IPS DF 19.7 (cell line): ENCODE measurements around the gene TSC22D1.

Source experiments
- DNase-seq: peaks from one replicate; pipeline ENCODE4 v3.0.0-alpha.2; 2013; ENCODE audit warnings: low read depth, low spot score

The TSC22D1 gene

DNA sequence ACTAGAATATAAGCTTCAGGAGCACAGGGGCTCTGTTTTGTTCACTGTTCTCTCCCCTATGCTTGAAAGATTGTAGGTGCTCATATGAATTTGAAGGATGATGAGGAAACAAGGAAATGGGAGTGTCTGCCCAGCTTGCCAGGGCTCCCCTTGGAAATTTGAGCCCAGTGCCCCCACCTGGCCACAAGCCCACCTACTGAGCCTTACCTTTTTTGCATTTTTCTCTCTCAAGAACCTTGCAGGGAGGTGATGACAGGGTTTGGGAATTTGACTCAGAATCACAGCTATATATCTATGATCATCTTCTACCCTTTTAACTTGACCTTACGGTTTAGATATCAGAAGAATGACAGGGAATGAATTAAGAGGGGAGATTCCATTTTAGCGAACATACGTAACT is 168.8 kb downstream of the TSC22D1 start:
- no peak for DNase-seq

DNA sequence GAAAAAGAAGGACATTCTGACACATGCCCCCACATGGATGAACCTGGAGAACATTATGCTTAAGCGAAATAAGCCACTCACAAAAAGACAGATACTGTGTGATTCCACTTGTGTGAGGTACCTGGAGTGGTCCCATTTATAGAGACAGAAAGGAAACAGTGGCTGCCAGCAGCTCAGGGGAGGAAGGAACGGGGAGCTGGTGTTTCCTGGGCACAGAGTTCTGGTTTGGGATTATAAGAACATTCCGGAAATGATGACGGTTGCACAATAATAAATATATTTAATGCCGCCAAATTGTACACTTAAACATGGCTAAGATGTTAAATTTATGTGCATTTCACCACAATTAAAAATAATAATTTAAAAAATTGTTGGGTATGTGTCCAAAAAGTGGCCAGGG is 169.5 kb downstream of the TSC22D1 start:
- no peak for DNase-seq

DNA sequence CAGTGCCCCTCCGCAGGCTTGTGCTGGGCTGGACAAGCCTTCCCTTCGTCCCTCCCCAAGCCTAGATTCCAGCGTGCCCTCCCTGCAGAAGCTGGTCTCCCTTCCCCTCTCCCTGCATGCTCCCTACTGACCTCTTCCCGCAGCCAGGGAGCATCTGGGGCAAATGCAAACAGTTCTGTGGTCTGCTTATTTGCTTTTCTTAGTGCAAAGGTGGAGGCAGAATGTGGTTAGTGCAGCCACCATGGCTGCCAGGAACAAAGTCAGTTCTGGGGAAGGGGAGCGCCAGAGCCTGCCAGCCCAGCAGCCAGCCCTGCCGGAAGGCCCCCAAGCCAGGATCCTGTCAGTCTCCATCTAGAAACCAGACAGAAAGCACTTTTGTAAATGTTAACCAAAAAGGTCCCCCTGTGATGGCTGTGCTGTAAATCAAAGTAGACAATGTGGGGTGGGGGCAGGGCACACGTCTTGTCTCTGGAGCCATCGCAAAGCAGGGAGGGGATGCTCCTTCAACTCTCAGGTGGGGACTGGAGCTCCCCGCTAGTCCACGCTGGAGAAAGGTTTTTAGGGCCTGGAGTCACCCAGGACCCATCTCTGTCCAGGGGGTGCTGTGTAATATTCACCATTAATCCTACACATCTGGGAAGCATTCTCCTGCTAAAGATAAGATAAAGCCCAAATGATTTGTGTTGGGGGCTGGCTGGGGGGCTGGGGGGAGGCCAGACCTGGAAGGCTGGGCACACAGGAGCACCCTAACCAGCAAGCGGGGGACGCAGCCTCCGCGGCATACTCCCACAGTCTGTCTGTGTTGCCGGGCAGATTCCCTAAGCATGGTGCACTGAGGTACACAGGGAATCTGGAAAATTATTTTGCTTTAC is 171.6 kb downstream of the TSC22D1 start:
- DNase-seq: no peak

DNA sequence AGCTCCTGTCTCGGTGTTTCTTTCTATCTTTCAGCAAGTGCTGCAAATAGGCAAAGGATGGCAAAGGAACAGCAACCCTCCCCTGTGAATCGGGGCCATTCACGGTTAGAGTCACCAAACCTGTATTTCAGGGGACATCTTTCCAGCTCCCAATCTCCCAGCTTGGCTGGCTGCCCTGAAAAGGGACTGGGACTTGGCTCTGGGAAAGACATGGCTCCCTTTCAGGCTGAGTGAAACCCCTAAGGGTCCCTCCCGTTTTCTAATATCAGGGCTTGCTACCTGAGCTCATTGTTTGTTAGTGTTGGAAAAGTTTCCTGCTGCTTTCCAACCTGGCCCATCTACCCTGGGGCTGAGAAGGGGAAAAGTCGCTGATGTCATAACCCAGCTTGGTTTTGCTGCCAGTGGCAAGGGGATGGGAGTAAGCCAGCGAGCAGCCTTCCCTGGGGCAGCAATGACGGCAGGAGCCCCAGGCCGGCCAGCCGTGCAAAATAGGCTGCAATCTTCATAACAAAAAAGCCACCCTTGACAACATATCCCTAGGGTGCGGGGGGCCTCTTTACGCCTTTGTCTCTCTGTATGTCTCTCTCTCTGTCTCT is 172.6 kb downstream of the TSC22D1 start:
- DNase-seq: no peak

DNA sequence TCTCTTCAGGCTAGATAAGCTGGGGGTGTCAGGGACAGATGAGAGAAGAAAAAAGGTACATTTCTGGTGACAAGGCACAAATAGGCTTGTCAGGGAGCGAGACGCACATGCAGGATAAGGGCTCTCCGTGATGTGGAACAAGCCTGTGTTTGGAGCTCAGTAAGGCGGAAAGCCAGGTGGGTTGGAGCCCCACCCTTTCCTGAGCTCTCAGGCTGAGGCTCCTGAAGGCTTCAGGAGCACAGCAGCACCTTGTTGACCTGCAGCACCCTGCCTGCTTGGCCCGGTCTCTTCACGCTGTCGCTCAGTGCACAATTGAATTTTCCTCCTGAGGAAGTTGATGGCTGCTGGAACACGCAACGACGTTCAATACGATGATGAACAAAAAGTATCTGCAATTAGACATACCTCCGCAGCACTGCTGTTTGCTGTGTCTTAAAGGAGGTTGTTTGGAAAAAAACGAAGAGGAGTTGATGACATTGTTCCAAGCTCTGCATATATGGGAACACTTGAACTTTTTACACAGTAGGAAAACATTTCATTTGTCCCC is 173.2 kb downstream of the TSC22D1 start:
- DNase-seq: no peak

DNA sequence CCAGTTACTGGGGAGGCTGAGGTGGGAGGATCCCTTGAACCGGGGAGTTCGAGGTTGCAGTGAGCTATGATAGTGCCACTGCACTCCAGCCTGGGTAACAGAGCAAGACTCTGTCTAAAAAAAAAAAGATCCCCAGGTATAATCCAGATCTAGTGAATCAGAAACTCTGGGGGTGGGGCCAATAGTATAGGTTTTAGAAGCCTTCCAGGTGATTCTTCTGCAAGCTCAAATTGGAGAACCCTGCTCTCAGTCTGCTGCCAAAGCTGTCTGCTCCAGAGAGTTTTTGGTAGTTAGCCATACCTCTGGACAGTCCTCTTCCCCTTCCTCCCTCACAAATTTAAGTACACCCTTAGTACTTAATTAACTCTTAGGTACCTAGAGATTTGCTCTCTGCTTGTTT is 174.6 kb downstream of the TSC22D1 start:
- no peak for DNase-seq

DNA sequence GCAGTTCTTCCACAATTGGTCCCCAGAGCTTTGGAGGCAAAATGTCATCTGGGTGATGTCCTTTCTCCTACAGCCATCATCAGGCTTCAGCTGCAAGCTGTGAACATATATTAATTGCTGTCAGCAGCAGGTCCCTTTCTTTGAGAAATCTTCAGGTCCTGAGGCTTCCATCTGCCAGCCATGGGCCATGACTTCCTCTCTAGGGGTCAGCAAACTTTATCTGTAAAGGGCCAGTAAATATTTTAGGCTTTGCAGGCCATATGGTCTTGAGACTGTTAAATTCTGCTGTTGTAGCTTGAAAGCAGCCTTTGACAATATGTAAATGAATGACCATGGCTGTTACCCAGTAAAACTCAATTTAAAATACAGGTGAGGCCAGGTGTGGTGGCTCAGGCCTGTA is 175.4 kb downstream of the TSC22D1 start:
- no peak for DNase-seq

DNA sequence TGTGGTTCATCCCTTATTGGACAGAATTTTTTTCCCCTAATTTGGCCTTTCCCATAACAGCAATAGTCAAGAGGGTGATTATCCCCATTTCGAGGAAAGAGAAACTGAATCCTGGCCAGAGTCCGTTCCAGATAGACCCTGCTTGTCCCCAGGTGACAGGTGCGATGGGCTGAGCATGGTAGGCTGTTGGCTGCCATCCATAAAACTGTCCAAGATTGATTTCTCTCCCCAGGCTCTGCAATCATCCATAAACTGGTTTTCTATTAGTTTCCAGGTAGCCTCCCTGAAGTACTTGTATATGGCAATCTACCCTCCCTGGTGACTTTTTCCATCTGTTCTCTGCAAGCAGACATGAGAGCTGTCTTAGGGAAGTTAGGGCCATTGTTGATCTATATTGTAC is 177.1 kb downstream of the TSC22D1 start:
- no peak for DNase-seq

DNA sequence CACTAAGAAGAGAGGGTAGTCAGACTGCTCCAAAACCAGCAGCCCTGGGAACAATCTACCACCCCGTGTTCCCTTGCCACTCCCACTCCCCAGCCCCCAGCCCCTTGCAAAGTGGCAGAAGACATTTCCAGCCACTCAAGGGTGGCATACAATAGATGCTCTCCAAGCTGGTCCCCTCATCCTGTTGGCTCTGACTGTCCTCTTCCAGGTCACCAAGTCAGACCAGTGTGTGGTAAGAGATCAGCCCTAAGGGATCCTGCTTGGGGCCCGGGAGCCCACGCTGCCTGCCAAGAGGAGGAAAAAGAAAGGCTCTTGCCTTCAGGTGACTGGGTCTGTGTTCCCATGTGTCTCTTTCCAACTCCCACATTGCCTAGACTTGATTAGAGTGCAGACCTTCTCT is 177.5 kb downstream of the TSC22D1 start:
- DNase-seq: no peak

DNA sequence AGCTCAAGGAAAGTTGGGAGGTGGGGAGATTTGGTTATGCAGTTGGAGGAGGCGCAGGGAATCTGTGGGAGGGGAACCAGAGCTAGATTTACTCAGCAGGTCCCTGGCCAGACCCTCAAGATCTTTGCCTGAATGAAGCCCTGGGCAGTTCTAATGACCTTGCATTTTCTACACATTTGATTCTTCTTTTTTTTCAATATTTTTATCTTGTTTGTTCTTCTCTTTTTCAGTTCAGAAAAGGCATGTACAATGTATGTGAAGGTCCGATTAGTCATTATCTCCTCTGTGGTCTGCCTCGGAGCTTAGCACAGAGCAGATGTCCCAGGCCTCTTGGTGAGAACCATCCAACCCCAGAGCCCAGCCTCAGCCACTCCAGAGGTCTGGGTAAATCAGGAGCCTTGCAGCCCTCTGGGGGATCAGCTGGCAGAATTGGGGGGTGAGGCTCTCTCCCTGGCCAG is 178.3 kb downstream of the TSC22D1 start:
- no peak for DNase-seq

DNA sequence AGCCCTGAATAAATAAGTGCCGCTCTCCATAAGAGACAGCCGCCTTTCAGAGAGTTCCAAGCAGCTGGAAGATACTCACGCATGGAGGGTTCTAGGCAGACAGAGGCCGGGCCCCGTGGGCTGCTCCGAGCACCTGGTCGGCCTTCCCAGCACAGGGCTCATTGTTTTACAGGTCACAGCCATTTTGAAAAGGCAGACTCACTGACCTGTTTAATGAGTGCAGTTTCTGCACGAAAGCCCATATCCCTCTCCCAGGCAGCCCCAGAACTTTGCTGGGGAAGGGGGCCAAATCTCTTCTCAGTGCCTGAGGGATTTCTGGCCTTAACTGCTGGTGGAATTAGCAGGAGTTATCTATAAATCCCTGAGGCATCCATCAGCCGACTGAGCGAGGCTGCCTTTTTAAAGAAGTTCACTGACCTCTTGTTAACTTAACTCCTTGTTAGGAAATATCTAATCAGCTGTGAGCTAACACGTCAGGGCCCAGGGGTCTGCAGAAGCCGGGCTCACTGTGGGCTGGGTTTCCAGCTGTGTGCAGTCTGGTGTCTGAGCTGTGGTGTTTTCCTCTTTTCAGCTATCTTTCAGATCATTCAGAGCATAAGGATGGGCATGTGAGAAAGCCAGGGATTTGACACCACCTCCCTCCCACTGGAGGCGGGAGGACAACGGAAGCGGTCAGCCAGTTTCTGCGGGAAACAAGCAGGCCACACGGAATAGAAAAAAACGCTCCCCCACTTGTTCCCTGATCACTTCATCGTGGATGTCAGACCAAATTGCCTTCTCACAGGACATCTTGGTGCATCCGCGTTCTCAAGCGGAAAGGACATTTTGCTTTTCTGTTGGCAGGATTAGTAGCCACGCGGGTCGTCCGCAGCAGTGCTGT is 179.2 kb downstream of the TSC22D1 start:
- no peak for DNase-seq

DNA sequence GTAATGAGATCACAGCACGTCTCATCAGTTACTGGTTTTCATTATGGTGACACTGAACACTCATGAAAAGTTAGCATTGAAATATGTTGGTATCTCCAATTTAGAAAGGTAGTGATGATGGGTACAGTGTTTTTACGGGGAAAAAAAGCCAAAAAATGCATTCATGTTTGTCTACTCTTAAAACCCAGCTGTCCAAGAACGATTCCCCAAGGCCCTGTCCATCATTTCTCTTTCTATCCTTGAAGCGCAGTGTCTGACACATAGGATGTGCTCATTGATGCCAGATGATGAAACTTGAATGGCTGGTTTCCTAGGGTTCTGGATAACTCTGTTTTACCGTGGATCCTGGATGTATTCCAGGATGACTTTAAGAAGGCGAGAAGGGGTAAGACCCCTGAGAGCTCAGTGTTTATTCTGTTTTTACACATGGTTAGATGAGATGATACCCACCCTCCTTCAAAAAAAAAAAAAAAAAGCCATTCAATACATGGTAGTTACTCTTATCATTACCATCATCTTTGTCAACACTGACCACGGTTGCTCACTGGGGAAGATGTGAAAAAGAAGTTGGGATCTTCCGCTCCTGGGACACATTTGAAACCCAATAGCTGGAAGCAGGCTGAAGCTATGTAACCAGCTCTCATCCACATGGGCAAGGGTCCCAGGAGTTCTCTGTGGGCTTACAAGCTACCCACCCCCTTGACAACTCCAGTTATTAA is 180.0 kb downstream of the TSC22D1 start:
- DNase-seq: no peak

DNA sequence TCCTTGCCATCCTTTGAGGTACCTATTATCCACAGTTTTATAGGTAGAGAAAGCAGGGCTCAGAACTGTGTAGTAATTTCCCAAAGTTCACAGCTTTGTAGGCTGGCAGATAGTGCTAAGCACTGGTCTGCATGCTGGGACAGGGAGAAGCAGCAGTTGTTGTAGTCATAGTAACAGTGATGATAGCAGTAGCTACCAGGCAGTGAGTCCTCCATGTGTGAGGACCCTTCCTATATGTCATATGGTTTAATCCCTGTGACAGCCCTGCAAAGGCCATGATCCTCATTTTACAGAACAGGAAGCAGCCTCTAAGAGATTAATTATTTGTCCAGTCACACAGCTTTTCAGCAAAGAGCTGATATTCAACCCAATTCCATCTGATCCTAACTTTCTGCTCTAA is 181.5 kb downstream of the TSC22D1 start:
- DNase-seq: no peak

DNA sequence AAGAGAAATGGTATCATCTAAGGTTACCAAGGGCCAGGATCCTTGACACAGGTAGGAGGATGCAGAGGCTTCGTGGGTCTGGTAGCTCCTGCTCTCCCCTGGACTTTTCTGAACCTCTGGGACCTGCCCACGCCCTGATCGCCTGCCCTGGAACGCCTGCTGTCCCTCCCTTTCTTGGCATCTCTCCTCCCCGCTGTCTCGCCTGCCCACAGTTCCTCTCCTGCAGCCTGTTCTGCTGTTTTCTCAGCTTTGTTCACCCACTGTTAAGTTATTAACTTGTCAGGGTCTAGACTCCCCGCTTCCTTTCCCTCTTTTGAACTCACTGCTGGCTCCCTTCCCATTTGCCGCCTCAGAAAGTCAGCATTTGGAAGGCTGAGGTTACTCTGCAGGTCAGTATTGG is 182.7 kb downstream of the TSC22D1 start:
- DNase-seq: no peak

DNA sequence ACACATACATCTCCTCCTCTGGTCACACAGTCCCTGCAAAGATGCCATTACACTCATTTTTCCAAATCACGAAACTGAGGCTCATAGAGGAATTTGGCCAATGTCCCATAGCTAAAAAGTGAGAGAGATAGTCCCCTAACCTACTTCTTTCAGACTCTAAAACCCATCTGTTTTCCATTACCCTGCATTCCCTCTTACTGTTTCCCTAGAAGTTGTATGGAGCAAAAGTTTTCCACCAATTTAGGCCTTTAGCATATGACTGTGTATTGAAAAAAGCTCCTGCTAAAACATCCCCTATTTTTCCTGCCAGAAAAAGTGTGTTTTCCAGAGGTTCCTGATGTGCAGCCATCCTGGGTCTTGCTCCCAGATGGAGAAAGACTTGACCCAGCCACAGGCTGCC is 186.3 kb downstream of the TSC22D1 start:
- no peak for DNase-seq

DNA sequence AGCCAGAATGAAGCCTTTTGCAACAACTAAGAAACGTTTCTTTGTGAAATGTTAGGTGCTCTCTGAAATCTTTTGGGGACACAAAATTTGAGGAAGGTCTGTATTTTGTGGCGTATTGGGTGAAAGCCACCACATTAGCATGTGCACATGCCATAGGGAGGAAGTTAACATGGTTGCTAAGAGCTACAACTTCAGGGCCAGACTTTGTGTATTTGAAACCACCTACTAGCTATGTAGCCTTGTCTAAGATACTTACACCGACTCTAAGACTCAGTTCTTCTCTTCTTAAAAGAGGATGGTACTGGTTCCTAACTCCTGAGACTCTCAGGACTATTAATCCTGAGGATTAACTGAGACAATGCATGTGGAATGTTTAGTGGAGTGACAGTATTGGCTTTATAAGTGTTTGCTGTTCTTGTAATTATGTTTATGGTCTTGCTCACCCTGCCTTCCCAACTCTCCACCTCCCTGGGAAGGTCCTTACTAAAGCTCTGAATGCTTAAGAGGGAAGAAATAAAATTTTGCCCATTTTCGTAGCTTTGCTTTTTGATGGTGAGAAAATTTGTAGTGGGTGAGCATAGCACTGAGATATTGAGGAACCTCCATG is 187.0 kb downstream of the TSC22D1 start:
- DNase-seq: no peak

DNA sequence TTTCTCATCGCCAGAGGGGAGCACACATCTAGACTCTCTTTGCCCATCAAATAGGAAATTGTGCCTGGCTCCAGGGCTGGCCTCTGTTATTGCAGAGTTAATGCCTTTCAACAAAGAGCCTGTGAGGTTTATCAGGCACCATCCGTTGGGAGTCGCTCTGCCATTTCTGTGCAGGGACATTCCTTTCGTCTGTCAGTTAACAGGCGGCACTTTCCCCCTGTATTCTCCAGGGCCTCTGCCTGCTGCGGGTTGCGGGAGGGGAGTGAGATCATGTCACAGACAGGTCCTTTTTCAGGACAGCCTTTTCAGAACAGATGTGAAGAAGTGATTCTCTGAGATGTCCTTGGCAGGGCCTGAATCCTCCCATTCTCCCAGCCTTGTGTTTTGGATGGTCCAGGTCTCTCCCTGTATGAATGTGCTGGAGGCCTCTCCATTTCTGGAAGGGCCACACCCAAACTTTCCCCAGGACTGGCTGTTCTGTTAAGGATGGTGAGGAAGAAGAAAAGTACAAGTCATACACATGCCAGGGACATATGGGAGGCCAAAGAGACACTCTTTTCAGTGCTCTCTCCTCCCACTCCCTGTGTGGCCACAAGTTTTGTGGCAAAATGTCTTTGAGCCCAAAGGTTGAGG is 187.6 kb downstream of the TSC22D1 start:
- no peak for DNase-seq

DNA sequence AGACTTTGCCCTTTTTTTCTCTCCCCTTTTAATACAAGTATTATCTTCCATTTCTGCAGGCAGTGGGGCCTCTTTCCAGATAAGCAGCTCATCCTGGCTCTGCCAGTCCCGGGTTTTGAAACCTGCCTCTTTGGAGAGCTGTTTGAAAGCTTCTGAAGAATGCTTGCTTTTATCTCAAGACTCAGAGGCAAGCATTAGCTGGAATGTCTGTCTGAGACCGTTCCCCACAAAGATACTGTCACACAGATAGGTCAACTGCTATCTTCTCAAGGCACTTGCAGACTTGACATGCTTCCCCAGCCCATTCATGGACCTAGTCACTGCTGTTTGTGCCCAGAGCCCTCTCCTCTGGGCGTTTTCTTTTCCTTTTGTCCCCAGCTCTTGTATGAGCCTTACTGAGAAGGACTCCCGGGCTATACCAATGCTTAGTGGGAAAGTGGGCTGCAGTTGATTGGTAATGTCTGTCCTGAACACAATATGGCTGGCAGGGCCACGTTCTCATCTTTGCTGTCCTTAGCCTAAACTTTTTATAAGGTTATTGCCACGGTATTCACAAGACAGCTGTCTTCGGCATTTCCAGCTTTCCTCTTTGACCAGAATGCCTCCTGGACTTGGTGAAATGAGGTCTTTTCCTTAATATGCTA is 189.1 kb downstream of the TSC22D1 start:
- DNase-seq: no peak

DNA sequence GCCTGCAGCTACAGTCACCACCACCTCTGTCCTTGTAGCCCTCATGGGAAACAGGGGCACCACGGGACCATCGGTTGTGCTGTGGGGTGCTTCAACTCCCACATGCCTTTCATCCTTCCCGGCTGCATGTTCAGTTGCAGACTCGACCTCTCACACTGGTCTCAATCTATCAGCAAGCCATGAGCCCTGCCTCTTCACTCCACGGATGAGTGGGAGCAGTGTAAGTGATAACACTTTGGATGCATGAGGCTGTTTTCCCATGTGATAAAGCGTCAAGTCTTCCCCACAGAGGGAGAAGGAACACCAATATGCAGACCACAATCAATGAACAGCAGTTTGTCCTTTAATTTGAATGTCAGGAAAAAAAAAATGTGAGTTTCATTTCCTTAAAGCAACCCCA is 190.3 kb downstream of the TSC22D1 start:
- no peak for DNase-seq

DNA sequence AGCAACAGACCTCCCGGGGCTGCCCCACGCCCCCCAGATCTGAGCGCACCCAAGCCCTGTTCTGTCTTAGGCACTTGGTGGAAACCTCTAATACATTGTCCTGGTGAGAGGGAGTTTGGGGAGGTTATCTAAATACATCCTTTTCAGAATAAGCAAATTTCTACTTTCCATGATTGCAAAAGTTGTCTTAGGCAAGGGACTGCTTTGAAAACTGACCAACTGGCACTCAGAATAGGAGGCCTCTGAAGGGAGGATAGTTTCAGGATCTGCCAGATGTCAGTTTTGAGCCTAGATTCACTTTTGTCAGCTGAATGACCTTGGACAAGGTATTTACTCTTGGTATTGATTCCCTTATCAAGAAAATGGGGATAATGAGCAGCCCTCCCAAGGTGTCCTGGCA is 190.7 kb downstream of the TSC22D1 start:
- no peak for DNase-seq
